Measurements from ENCODE around the gene IGF1R.

IGF1R gene

GRCh38 chr15:98868564-98868963 is 220.2 kb downstream of the IGF1R start:
- DNase-seq = no peak

GRCh38 chr15:98870788-98871187 is 222.4 kb downstream of the IGF1R start:
- DNase-seq = no peak

GRCh38 chr15:98872774-98873173 is 224.4 kb downstream of the IGF1R start:
- no peak for DNase-seq

- DNase-seq = peak; percentile 0
Observed at GRCh38 chr15:98873441-98874218, 225.3 kb downstream of the IGF1R start.

GRCh38 chr15:98874370-98874769 is 226.0 kb downstream of the IGF1R start:
- no peak for DNase-seq

GRCh38 chr15:98874773-98875172 is 226.4 kb downstream of the IGF1R start:
- no peak for DNase-seq

GRCh38 chr15:98875309-98875708 is 227.0 kb downstream of the IGF1R start:
- no peak for DNase-seq

GRCh38 chr15:98876451-98877369 is 228.4 kb downstream of the IGF1R start:
- DNase-seq = no peak

GRCh38 chr15:98878172-98878571 is 229.8 kb downstream of the IGF1R start:
- no peak for DNase-seq

GRCh38 chr15:98878862-98879261 is 230.5 kb downstream of the IGF1R start:
- no peak for DNase-seq

- peak; percentile 34 for DNase-seq
Observed at GRCh38 chr15:98881526-98882520, 233.5 kb downstream of the IGF1R start.

- DNase-seq = no peak
Observed at GRCh38 chr15:98883478-98883877, 235.1 kb downstream of the IGF1R start.

GRCh38 chr15:98884894-98885293 is 236.6 kb downstream of the IGF1R start:
- no peak for DNase-seq

GRCh38 chr15:98887976-98888375 is 239.6 kb downstream of the IGF1R start:
- DNase-seq = no peak

GRCh38 chr15:98888820-98889479 is 240.6 kb downstream of the IGF1R start:
- DNase-seq = no peak

GRCh38 chr15:98889930-98890695 is 241.8 kb downstream of the IGF1R start:
- DNase-seq = no peak

- DNase-seq = no peak
Observed at GRCh38 chr15:98891301-98891700, 243.0 kb downstream of the IGF1R start.

- DNase-seq = no peak
Observed at GRCh38 chr15:98893401-98893800, 245.1 kb downstream of the IGF1R start.

GRCh38 chr15:98894312-98894711 is 246.0 kb downstream of the IGF1R start:
- DNase-seq = no peak

GRCh38 chr15:98896002-98896721 is 247.8 kb downstream of the IGF1R start:
- no peak for DNase-seq
